Fibroblast of villous mesenchyme (primary cell): ENCODE measurements around the gene TSPAN3. TPM values are rescaled to one million over a fixed set of nuclear protein-coding genes. Genes with fewer than 3 reads are reported as not detected.

Experiments
- DNase-seq: peaks from one replicate; pipeline ENCODE4 v3.0.0-alpha.2; 2010; ENCODE audit warnings: low read depth
- H3K4me3 ChIP-seq: 2 replicates; pipeline ENCODE4 v1.5.1; 2011; ENCODE audit warnings: low read depth, mild to moderate bottlenecking, low read length
- CTCF ChIP-seq: IDR thresholded peaks from 2 replicates; pipeline ENCODE4 v1.5.1; 2012; ENCODE audit warnings: low read depth, mild to moderate bottlenecking, low read length; ENCODE audit not compliant: insufficient read depth
- total RNA-seq: library from RNA; depleted of rRNA; stranded (reverse); fragments of >200 nt; gene quantifications from 2 replicates; pipeline ENCODE4 v1.2.3, GENCODE V29; 2012

Gene TSPAN3
- total RNA-seq, 1 donor: 203 TPM

GRCh38 chr15:77066971-77067690 is 3.8 kb downstream of the TSPAN3 start:
- no peak overlapping the region for H3K4me3 ChIP-seq
- no peak for TF ChIP-seq CTCF
- DNase-seq: peak; percentile 82

- no peak for TF ChIP-seq CTCF
- DNase-seq: peak; percentile 25
- H3K4me3 ChIP-seq: no peak overlapping the region
Observed at GRCh38 chr15:77064539-77065308, 6.2 kb downstream of the TSPAN3 start.

GRCh38 chr15:77064063-77064462 is 6.8 kb downstream of the TSPAN3 start:
- no peak overlapping the region for H3K4me3 ChIP-seq
- DNase-seq: no peak
- no peak for TF ChIP-seq CTCF

GRCh38 chr15:77063249-77063648 is 7.7 kb downstream of the TSPAN3 start:
- TF ChIP-seq CTCF: no peak
- no peak overlapping the region for H3K4me3 ChIP-seq
- DNase-seq: no peak

- peak; percentile 28 for DNase-seq
- no peak for TF ChIP-seq CTCF
- H3K4me3 ChIP-seq: no peak overlapping the region
Observed at GRCh38 chr15:77060546-77060945, 10.4 kb downstream of the TSPAN3 start.

GRCh38 chr15:77059786-77060361 is 11.0 kb downstream of the TSPAN3 start:
- TF ChIP-seq CTCF: no peak
- DNase-seq: no peak
- H3K4me3 ChIP-seq: no peak overlapping the region
